RWPE2 (cell line): ENCODE results near the gene MPHOSPH9.
A peak's percentile ranks its signal among the peaks of the same experiment; 100 is the strongest.

ENCODE experiments used
- ATAC-seq: fragments of 200-7000 bp; cut with Tn5 transposase; 3 replicates; pipeline ENCODE4 v1.9.1; 2021; ENCODE audit warnings: low read depth
- DNase-seq: peaks from one replicate; pipeline ENCODE4 v3.0.0-alpha.2; 2020; ENCODE audit warnings: low spot score
- H3K27ac ChIP-seq: fragments of 450-650 bp; 2 replicates; pipeline ENCODE4 v1.5.1; 2017; ENCODE audit warnings: mild to moderate bottlenecking; ENCODE audit not compliant: poor library complexity, severe bottlenecking
- H3K27me3 ChIP-seq: fragments of 250-450 bp; sonication (Bioruptor Pico); 2 replicates; pipeline ENCODE4 v1.5.1; 2021; ENCODE audit warnings: mild to moderate bottlenecking, moderate library complexity; ENCODE audit not compliant: insufficient read depth, poor library complexity, severe bottlenecking
- H3K36me3 ChIP-seq: fragments of 250-450 bp; sonication (Bioruptor Pico); 2 replicates; pipeline ENCODE4 v1.5.1; 2020; ENCODE audit warnings: low read depth, mild to moderate bottlenecking, moderate library complexity
- H3K4me1 ChIP-seq: fragments of 250-450 bp; sonication (Bioruptor Pico); 2 replicates; pipeline ENCODE4 v1.5.1; 2021; ENCODE audit warnings: mild to moderate bottlenecking, moderate library complexity; ENCODE audit not compliant: insufficient read depth, poor library complexity, severe bottlenecking
- H3K4me3 ChIP-seq: fragments of 250-450 bp; sonication (Bioruptor Pico); 2 replicates; pipeline ENCODE4 v1.5.1; 2021; ENCODE audit warnings: mild to moderate bottlenecking, moderate library complexity; ENCODE audit not compliant: severe bottlenecking
- H3K9me3 ChIP-seq: fragments of 250-450 bp; sonication (Bioruptor Pico); 2 replicates; pipeline ENCODE4 v1.5.1; 2021; ENCODE audit warnings: mild to moderate bottlenecking, moderate library complexity; ENCODE audit not compliant: severe bottlenecking
- TF ChIP-seq, protein P1 (sequence below): fragments of 450-650 bp; IDR thresholded peaks from one replicate; pipeline ENCODE4 v1.5.1; 2017; ENCODE audit warnings: mild to moderate bottlenecking, moderate library complexity; ENCODE audit not compliant: poor library complexity, severe bottlenecking

Gene MPHOSPH9

GRCh38 chr12:123273166-123273565 is 40.2 kb upstream of the MPHOSPH9 start:
- no peak for ATAC-seq

DNA sequence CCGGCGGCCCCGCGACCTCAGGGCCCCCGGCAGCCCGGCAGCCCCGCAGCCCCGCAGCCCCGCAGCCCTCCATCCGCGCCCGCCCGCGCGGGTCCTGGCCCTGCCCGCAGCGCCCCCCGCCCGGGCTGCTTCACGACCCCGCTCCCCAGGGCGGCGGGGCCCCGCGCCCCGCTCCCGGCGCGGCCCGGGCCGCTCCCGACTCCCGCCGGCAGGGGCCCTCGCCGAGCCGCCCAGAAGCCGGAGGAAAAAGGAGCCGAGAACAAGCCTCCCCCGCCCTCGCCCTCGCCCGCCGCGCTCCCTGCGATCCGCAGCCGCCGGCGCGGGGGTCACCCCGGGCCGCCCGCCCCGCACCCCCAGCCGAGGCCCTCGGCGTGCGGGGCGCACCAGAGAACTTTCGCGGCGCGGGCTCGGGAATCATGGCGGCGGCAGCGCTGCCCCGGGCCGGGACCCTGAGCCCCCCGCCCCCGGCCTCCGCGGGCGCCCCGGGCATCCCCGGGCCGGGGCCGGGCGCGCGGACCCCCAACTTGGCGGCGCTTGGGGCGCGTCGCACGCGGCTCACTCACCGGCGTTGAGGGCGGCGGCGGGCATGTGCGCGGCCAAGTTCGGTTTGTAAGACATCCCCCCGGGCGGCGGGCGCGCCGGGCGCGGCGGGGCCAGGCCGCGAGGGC is 38.2 kb upstream of the MPHOSPH9 start:
- DNase-seq (no peak), ATAC-seq (peak; percentile 65)
- Histone ChIP-seq H3K36me3 (0 out of 2 replicates have a peak, but pooled peaks cover 9% of the 10 kb centered on the region), H3K27me3 (no peaks in the 10 kb centered on the region), H3K4me1 (no peaks in the 10 kb centered on the region), H3K4me3 (peak overlapping the region; percentile 100), H3K27ac (peak overlapping the region; percentile 77), H3K9me3 (no peaks in the 10 kb centered on the region)
- TF ChIP-seq, protein P1, sequence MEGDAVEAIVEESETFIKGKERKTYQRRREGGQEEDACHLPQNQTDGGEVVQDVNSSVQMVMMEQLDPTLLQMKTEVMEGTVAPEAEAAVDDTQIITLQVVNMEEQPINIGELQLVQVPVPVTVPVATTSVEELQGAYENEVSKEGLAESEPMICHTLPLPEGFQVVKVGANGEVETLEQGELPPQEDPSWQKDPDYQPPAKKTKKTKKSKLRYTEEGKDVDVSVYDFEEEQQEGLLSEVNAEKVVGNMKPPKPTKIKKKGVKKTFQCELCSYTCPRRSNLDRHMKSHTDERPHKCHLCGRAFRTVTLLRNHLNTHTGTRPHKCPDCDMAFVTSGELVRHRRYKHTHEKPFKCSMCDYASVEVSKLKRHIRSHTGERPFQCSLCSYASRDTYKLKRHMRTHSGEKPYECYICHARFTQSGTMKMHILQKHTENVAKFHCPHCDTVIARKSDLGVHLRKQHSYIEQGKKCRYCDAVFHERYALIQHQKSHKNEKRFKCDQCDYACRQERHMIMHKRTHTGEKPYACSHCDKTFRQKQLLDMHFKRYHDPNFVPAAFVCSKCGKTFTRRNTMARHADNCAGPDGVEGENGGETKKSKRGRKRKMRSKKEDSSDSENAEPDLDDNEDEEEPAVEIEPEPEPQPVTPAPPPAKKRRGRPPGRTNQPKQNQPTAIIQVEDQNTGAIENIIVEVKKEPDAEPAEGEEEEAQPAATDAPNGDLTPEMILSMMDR = peak; percentile 83

More at GRCh38 chr12:123273166-123273565, 40.2 kb upstream of the MPHOSPH9 start:
- DNase-seq = no peak
- H3K27me3 ChIP-seq = no peaks in the 10 kb centered on the region
- H3K4me1 ChIP-seq = no peaks in the 10 kb centered on the region
- H3K9me3 ChIP-seq = no peaks in the 10 kb centered on the region
- TF ChIP-seq, protein P1 = no peak
- H3K36me3 ChIP-seq = 0 out of 2 replicates have a peak, but pooled peaks cover 5% of the 10 kb centered on the region
- no peak overlapping the region for H3K27ac ChIP-seq
- H3K4me3 ChIP-seq = no peak overlapping the region

GRCh38 chr12:123270214-123271000 is 37.5 kb upstream of the MPHOSPH9 start:
- no peak for DNase-seq

DNA sequence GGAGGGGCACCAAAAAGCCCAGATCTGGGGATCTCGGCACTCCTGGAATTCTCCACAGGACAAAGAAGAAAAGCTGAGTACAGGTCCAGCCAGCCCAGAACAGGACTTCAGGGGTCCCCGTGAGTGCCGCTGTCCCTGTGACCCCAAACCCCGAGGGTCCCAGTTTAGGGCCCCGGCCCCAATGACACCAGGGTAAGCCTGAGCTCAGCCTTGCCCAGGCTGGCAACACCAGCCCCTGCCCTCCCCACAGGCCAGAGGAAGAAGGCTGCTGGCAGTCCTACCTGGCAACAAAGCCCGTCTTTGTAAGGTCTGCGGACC is 36.9 kb upstream of the MPHOSPH9 start:
- H3K27ac ChIP-seq = peak overlapping the region; percentile 77
- no peaks in the 10 kb centered on the region for H3K27me3 ChIP-seq
- H3K36me3 ChIP-seq = peaks cover 12% of the 10 kb centered on the region; the same call in 1 of the 2 replicates
- DNase-seq = no peak
- H3K9me3 ChIP-seq = no peaks in the 10 kb centered on the region
- TF ChIP-seq, protein P1 = no peak
- ATAC-seq = no peak
- no peaks in the 10 kb centered on the region for H3K4me1 ChIP-seq
- H3K4me3 ChIP-seq = peak overlapping the region; percentile 100

More at GRCh38 chr12:123270214-123271000, 37.5 kb upstream of the MPHOSPH9 start:
- H3K9me3 ChIP-seq = no peaks in the 10 kb centered on the region
- H3K27me3 ChIP-seq = no peaks in the 10 kb centered on the region
- H3K27ac ChIP-seq = peak overlapping the region; percentile 77
- H3K4me3 ChIP-seq = peak overlapping the region; percentile 100
- no peaks in the 10 kb centered on the region for H3K4me1 ChIP-seq
- H3K36me3 ChIP-seq = 0 out of 2 replicates have a peak, but pooled peaks cover 9% of the 10 kb centered on the region
- TF ChIP-seq, protein P1 = no peak
- 0 out of 3 replicates have a peak, but pooled peaks have one; percentile 19 for ATAC-seq
